ENCODE data around the gene ERG. TPM values are rescaled to one million over a fixed set of nuclear protein-coding genes. Genes with fewer than 3 reads are reported as not detected.

Gene ERG
- total RNA-seq, 1 experiment from 2014 or later = 4.5 TPM

DNA sequence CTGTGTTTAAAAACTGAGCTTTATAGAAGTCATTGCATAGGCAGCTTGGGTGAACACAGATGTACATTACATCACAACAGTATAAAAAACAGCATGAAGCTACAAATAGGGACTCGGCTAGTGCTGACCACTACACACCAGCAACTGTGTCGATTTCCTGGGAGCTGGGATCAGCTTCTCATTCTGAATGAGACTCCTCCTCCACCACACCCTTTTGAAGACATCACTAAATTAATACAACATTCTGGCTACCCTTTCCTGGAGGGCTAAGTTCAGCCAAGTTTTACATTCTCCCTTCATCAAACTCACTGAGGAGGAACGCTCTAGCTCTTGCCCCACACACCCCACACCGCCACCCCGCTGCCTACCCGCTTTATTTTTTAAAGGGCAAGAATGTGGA lies 102.7 kb downstream of the ERG start:
- no peak for DNase-seq (ENCODE audit: low spot score)
- ChIA-PET POLR2A (no interaction called here), CTCF (no interaction called here)
- Mint-ChIP-seq H3K27me3 (ENCODE audit: low read depth) (no peaks in the 10 kb centered on the region), H3K27ac (no peak overlapping the region), H3K36me3 (0 out of 2 replicates have a peak, but pooled peaks cover 3% of the 10 kb centered on the region), H3K4me3 (no peak overlapping the region), H3K9me3 (no peaks in the 10 kb centered on the region), H3K4me1 (peaks cover 20% of the 10 kb centered on the region)
- ATAC-seq = no peak
- TF ChIP-seq SMAD3 (CRISPR knock-in tag; IDR thresholded peaks at IDR 0.05; ENCODE audit: borderline replicate concordance) = no peak

DNA sequence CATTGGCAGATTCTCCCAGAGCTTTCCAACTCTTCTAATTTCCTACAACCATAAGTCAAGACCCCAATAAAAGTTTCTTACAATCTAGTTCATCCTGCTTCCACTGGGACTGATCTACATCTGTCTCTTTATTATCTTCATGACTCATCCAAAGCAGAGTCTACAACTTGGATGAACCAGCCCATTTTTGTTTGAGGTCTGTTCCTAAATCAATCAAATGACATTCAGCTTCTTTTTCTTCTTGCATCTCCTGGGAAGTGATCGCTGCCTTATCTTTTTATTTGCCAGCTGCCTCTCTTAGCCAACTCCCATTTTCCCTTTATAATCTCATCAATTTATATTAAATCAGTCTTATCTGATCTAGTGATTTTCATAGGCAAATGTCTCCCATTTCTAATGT lies 105.6 kb downstream of the ERG start:
- Mint-ChIP-seq H3K36me3 (0 out of 2 replicates have a peak, but pooled peaks cover 3% of the 10 kb centered on the region), H3K27ac (no peak overlapping the region), H3K4me3 (no peak overlapping the region), H3K27me3 (ENCODE audit: low read depth) (no peaks in the 10 kb centered on the region), H3K4me1 (peaks cover 15% of the 10 kb centered on the region), H3K9me3 (peaks cover 4% of the 10 kb centered on the region)
- ChIA-PET CTCF (no interaction called here), POLR2A (no interaction called here)
- TF ChIP-seq TCF7 (CRISPR knock-in tag; IDR thresholded peaks at IDR 0.05; ENCODE audit: low read depth) (no peak), GRHL2 (CRISPR knock-in tag; IDR thresholded peaks at IDR 0.05; ENCODE audit: insufficient replicate concordance, severe bottlenecking) (no peak), KAT7 (CRISPR knock-in tag; IDR thresholded peaks at IDR 0.05; ENCODE audit: borderline replicate concordance) (no peak), NFYB (CRISPR knock-in tag; conservative IDR thresholded peaks at IDR 0.05; ENCODE audit: low read depth) (no peak), CREB1 (CRISPR knock-in tag; IDR thresholded peaks at IDR 0.05) (no peak), ELF4 (CRISPR knock-in tag; IDR thresholded peaks at IDR 0.05; ENCODE audit: low read depth) (no peak), ZNF416 (CRISPR knock-in tag; IDR thresholded peaks at IDR 0.05) (no peak), ZNF671 (CRISPR knock-in tag; IDR thresholded peaks at IDR 0.05) (no peak), ZNF232 (CRISPR knock-in tag; IDR thresholded peaks at IDR 0.05) (no peak), GABPB1 (CRISPR knock-in tag; IDR thresholded peaks at IDR 0.05) (no peak), JAZF1 (CRISPR knock-in tag; IDR thresholded peaks at IDR 0.05) (no peak), SMAD3 (CRISPR knock-in tag; IDR thresholded peaks at IDR 0.05; ENCODE audit: borderline replicate concordance) (no peak), TEAD4 (CRISPR knock-in tag; IDR thresholded peaks at IDR 0.05) (no peak)
- TF ChIP-seq, protein P1, sequence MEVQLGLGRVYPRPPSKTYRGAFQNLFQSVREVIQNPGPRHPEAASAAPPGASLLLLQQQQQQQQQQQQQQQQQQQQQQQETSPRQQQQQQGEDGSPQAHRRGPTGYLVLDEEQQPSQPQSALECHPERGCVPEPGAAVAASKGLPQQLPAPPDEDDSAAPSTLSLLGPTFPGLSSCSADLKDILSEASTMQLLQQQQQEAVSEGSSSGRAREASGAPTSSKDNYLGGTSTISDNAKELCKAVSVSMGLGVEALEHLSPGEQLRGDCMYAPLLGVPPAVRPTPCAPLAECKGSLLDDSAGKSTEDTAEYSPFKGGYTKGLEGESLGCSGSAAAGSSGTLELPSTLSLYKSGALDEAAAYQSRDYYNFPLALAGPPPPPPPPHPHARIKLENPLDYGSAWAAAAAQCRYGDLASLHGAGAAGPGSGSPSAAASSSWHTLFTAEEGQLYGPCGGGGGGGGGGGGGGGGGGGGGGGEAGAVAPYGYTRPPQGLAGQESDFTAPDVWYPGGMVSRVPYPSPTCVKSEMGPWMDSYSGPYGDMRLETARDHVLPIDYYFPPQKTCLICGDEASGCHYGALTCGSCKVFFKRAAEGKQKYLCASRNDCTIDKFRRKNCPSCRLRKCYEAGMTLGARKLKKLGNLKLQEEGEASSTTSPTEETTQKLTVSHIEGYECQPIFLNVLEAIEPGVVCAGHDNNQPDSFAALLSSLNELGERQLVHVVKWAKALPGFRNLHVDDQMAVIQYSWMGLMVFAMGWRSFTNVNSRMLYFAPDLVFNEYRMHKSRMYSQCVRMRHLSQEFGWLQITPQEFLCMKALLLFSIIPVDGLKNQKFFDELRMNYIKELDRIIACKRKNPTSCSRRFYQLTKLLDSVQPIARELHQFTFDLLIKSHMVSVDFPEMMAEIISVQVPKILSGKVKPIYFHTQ (CRISPR knock-in tag; IDR thresholded peaks at IDR 0.05) = no peak
- TF ChIP-seq, protein P2, sequence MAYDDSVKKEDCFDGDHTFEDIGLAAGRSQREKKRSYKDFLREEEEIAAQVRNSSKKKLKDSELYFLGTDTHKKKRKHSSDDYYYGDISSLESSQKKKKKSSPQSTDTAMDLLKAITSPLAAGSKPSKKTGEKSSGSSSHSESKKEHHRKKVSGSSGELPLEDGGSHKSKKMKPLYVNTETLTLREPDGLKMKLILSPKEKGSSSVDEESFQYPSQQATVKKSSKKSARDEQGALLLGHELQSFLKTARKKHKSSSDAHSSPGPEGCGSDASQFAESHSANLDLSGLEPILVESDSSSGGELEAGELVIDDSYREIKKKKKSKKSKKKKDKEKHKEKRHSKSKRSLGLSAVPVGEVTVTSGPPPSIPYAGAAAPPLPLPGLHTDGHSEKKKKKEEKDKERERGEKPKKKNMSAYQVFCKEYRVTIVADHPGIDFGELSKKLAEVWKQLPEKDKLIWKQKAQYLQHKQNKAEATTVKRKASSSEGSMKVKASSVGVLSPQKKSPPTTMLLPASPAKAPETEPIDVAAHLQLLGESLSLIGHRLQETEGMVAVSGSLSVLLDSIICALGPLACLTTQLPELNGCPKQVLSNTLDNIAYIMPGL (CRISPR knock-in tag; IDR thresholded peaks at IDR 0.05) = no peak
- TF ChIP-seq, protein P3, sequence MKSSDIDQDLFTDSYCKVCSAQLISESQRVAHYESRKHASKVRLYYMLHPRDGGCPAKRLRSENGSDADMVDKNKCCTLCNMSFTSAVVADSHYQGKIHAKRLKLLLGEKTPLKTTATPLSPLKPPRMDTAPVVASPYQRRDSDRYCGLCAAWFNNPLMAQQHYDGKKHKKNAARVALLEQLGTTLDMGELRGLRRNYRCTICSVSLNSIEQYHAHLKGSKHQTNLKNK (CRISPR knock-in tag; IDR thresholded peaks at IDR 0.05) = no peak
- TF ChIP-seq, protein P4, sequence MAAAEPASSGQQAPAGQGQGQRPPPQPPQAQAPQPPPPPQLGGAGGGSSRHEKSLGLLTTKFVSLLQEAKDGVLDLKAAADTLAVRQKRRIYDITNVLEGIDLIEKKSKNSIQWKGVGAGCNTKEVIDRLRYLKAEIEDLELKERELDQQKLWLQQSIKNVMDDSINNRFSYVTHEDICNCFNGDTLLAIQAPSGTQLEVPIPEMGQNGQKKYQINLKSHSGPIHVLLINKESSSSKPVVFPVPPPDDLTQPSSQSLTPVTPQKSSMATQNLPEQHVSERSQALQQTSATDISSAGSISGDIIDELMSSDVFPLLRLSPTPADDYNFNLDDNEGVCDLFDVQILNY (CRISPR knock-in tag; IDR thresholded peaks at IDR 0.05) = no peak
- TF ChIP-seq, protein P5, sequence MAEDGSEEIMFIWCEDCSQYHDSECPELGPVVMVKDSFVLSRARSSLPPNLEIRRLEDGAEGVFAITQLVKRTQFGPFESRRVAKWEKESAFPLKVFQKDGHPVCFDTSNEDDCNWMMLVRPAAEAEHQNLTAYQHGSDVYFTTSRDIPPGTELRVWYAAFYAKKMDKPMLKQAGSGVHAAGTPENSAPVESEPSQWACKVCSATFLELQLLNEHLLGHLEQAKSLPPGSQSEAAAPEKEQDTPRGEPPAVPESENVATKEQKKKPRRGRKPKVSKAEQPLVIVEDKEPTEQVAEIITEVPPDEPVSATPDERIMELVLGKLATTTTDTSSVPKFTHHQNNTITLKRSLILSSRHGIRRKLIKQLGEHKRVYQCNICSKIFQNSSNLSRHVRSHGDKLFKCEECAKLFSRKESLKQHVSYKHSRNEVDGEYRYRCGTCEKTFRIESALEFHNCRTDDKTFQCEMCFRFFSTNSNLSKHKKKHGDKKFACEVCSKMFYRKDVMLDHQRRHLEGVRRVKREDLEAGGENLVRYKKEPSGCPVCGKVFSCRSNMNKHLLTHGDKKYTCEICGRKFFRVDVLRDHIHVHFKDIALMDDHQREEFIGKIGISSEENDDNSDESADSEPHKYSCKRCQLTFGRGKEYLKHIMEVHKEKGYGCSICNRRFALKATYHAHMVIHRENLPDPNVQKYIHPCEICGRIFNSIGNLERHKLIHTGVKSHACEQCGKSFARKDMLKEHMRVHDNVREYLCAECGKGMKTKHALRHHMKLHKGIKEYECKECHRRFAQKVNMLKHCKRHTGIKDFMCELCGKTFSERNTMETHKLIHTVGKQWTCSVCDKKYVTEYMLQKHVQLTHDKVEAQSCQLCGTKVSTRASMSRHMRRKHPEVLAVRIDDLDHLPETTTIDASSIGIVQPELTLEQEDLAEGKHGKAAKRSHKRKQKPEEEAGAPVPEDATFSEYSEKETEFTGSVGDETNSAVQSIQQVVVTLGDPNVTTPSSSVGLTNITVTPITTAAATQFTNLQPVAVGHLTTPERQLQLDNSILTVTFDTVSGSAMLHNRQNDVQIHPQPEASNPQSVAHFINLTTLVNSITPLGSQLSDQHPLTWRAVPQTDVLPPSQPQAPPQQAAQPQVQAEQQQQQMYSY (CRISPR knock-in tag; IDR thresholded peaks at IDR 0.05) = no peak
- TF ChIP-seq, protein P6, sequence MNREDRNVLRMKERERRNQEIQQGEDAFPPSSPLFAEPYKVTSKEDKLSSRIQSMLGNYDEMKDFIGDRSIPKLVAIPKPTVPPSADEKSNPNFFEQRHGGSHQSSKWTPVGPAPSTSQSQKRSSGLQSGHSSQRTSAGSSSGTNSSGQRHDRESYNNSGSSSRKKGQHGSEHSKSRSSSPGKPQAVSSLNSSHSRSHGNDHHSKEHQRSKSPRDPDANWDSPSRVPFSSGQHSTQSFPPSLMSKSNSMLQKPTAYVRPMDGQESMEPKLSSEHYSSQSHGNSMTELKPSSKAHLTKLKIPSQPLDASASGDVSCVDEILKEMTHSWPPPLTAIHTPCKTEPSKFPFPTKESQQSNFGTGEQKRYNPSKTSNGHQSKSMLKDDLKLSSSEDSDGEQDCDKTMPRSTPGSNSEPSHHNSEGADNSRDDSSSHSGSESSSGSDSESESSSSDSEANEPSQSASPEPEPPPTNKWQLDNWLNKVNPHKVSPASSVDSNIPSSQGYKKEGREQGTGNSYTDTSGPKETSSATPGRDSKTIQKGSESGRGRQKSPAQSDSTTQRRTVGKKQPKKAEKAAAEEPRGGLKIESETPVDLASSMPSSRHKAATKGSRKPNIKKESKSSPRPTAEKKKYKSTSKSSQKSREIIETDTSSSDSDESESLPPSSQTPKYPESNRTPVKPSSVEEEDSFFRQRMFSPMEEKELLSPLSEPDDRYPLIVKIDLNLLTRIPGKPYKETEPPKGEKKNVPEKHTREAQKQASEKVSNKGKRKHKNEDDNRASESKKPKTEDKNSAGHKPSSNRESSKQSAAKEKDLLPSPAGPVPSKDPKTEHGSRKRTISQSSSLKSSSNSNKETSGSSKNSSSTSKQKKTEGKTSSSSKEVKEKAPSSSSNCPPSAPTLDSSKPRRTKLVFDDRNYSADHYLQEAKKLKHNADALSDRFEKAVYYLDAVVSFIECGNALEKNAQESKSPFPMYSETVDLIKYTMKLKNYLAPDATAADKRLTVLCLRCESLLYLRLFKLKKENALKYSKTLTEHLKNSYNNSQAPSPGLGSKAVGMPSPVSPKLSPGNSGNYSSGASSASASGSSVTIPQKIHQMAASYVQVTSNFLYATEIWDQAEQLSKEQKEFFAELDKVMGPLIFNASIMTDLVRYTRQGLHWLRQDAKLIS (CRISPR knock-in tag; IDR thresholded peaks at IDR 0.05; ENCODE audit: borderline replicate concordance) = no peak
- TF ChIP-seq, protein P7, sequence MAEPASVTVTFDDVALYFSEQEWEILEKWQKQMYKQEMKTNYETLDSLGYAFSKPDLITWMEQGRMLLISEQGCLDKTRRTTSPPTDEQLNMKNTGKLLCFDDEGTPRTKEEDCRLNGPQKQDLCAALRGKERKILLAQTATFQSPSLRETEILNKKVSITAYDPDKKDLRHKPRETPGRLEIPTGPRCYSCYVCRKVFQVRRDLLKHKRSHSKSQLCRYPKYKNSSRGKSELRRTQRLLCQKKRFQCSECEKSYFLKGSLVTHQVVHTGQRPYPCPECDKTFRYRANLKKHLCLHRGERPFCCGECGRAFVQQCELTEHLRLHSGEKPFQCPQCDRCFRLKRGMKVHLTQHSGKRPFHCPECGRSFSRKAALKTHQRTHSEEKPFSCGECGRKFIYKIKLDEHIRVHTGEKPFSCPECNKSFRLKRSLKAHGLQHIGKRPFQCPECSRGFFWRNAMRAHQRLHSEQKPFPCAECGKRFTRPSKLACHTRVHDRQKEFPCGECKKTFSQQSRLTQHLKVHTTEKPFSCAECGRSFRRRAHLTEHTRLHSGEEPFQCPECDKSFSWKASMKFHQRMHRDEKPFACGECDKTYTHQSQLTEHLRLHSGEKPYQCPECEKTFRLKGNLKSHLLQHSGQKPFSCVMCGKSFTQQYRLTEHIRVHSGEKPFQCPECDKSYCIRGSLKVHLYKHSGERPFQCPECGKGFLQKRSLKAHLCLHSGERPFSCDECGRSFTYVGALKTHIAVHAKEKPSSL (CRISPR knock-in tag; conservative IDR thresholded peaks at IDR 0.05) = no peak
- ATAC-seq (no peak), DNase-seq (ENCODE audit: low spot score) (no peak)

Data from WTC11 (cell line).